ENCODE measurements around the gene DEFB131B.

GRCh38 chr11:71895961-71896360, 17.7 kb downstream of the DEFB131B start:
- TF ChIP-seq CTCF (conservative IDR thresholded peaks at IDR 0.05; ENCODE audit: low read length), result no peak
- TF ChIP-seq EZH2phosphoT487 (IDR thresholded peaks at IDR 0.05; ENCODE audit: borderline replicate concordance, low read depth, low read length), result no peak
